MCF 10A (cell line): ENCODE data around the gene GLIS1. TPM values are rescaled to one million over a fixed set of nuclear protein-coding genes. Genes with fewer than 3 reads are reported as not detected.
A peak's percentile ranks its signal among the peaks of the same experiment; 100 is the strongest.

ENCODE experiments used
- BruUV-seq: library from RNA; stranded (reverse); fragments of 400-500 nt; replicated peaks from 2 replicates; lab custom pipeline; 2021; lab: Mats Ljungman, UMichigan
- CTCF ChIA-PET: fragments of 300-600 bp; sonication (Branson Sonifier 250); formaldehyde crosslinking; extraction: SDS; loops from one replicate; lab custom pipeline; 2021; ENCODE audit warnings: antibody characterized with exemption, inconsistent platforms; lab: Yijun Ruan, JAX
- POLR2A ChIA-PET: fragments of 300-600, 350-650 bp; sonication (Branson Sonifier 250); formaldehyde crosslinking; extraction: SDS; loops from one replicate; lab custom pipeline; 2020; ENCODE audit warnings: antibody characterized with exemption, inconsistent platforms; lab: Yijun Ruan, JAX
- DNase-seq: peaks from one replicate; pipeline ENCODE4 v3.0.0-alpha.2; 2018; ENCODE audit not compliant: unreplicated experiment
- H3K27ac Mint-ChIP-seq: one replicate; pipeline ENCODE4 v1.8.0; 2022; ENCODE audit warnings: mild to moderate bottlenecking, low read depth, mixed read lengths; ENCODE audit not compliant: unreplicated experiment
- H3K27me3 Mint-ChIP-seq: one replicate; pipeline ENCODE4 v1.8.0; 2022; ENCODE audit warnings: mixed read lengths; ENCODE audit not compliant: insufficient read depth, unreplicated experiment
- H3K36me3 Mint-ChIP-seq: one replicate; pipeline ENCODE4 v1.8.0; 2022; ENCODE audit warnings: mild to moderate bottlenecking, moderate library complexity, mixed read lengths; ENCODE audit not compliant: insufficient read depth, unreplicated experiment
- H3K4me1 Mint-ChIP-seq: one replicate; pipeline ENCODE4 v1.8.0; 2022; ENCODE audit warnings: mixed read lengths; ENCODE audit not compliant: insufficient read depth, unreplicated experiment
- H3K4me3 Mint-ChIP-seq: one replicate; pipeline ENCODE4 v1.8.0; 2022; ENCODE audit warnings: mild to moderate bottlenecking, moderate library complexity, mixed read lengths; ENCODE audit not compliant: unreplicated experiment
- H3K9me3 Mint-ChIP-seq: one replicate; pipeline ENCODE4 v1.8.0; 2022; ENCODE audit warnings: mixed read lengths; ENCODE audit not compliant: unreplicated experiment
- CTCF ChIP-seq: fragments of 200-600 bp; IDR thresholded peaks from one replicate; pipeline ENCODE4 v1.8.0; 2022; ENCODE audit warnings: antibody characterized with exemption, mild to moderate bottlenecking; ENCODE audit not compliant: unreplicated experiment
- intact Hi-C: fragments of 100-400 bp; cut with micrococcal nuclease; formaldehyde crosslinking; loops from 2 replicates; pipeline ENCODE4 v1.14.1; 2022
- total RNA-seq: library from RNA; stranded (reverse); gene quantifications from 2 replicates; pipeline ENCODE4 v1.2.3, GENCODE V29; 2022

The GLIS1 gene
- total RNA-seq, 1 experiment from 2014 or later: 0.93 TPM

- Mint-ChIP-seq H3K9me3 (no peaks in the 10 kb centered on the region), H3K4me3 (no peak overlapping the region), H3K27me3 (peaks cover 15% of the 10 kb centered on the region), H3K27ac (no peak overlapping the region), H3K4me1 (no peaks in the 10 kb centered on the region), H3K36me3 (no peaks in the 10 kb centered on the region)
- intact Hi-C loops: no loop called here
- ChIA-PET CTCF (no interaction called here), POLR2A (no interaction called here)
- BruUV-seq: no TSS peak
- peak; percentile 11 for DNase-seq
- TF ChIP-seq CTCF: no peak
These were observed 156.5 kb downstream of the GLIS1 start for GRCh38 chr1:53582211-53583020.

- no TSS peak for BruUV-seq
- POLR2A ChIA-PET: no interaction called here
- CTCF ChIA-PET: no interaction called here
- no peaks in the 10 kb centered on the region for H3K9me3 Mint-ChIP-seq
- H3K4me3 Mint-ChIP-seq: no peak overlapping the region
- H3K27ac Mint-ChIP-seq: no peak overlapping the region
- H3K36me3 Mint-ChIP-seq: no peaks in the 10 kb centered on the region
- intact Hi-C loops: no loop called here
- no peak for TF ChIP-seq CTCF
- no peaks in the 10 kb centered on the region for H3K4me1 Mint-ChIP-seq
- H3K27me3 Mint-ChIP-seq: peaks cover 7% of the 10 kb centered on the region
- DNase-seq: no peak
These were observed 157.5 kb downstream of the GLIS1 start for GRCh38 chr1:53581476-53581875.

GRCh38 chr1:53580739-53581475 lies 158.1 kb downstream of the GLIS1 start:
- ChIA-PET POLR2A (no interaction called here), CTCF (interaction anchor here (0.6 to 0.7 kb wide), 3 partner anchors 14 to 747 kb away, joined by 3 to 4 read pairs (median 3); no protein-coding TSS in a partner anchor)
- H3K4me1 Mint-ChIP-seq: no peaks in the 10 kb centered on the region
- BruUV-seq: no TSS peak
- no peak overlapping the region for H3K4me3 Mint-ChIP-seq
- peaks cover 2% of the 10 kb centered on the region for H3K27me3 Mint-ChIP-seq
- intact Hi-C loops: no loop called here
- no peak for TF ChIP-seq CTCF
- no peak for DNase-seq
- no peaks in the 10 kb centered on the region for H3K36me3 Mint-ChIP-seq
- H3K9me3 Mint-ChIP-seq: no peaks in the 10 kb centered on the region
- no peak overlapping the region for H3K27ac Mint-ChIP-seq

- TF ChIP-seq CTCF: no peak
- Mint-ChIP-seq H3K27me3 (no peaks in the 10 kb centered on the region), H3K9me3 (no peaks in the 10 kb centered on the region), H3K4me1 (no peaks in the 10 kb centered on the region), H3K27ac (no peak overlapping the region), H3K4me3 (no peak overlapping the region), H3K36me3 (no peaks in the 10 kb centered on the region)
- BruUV-seq: no TSS peak
- intact Hi-C loops: no loop called here
- no peak for DNase-seq
- POLR2A ChIA-PET: no interaction called here
- CTCF ChIA-PET: interaction anchor here (0.7 kb wide), 1 partner anchor 748 kb away, joined by 3 read pairs; no protein-coding TSS in a partner anchor
These were observed 159.0 kb downstream of the GLIS1 start for GRCh38 chr1:53580009-53580400.
